Neural crest cell (in vitro differentiated cells): ENCODE data around the gene WDR20. TPM values are rescaled to one million over a fixed set of nuclear protein-coding genes. Genes with fewer than 3 reads are reported as not detected.

Experiments used
- DNase-seq: peaks from one replicate; pipeline ENCODE4 v3.0.0; 2021; ENCODE audit warnings: low read depth, mixed read lengths, low spot score
- H3K27ac Mint-ChIP-seq: one replicate; pipeline ENCODE4 v1.8.0; 2021; ENCODE audit warnings: mild to moderate bottlenecking, mixed read lengths; ENCODE audit not compliant: unreplicated experiment
- H3K27me3 Mint-ChIP-seq: 2 replicates; pipeline ENCODE4 v1.8.0; 2021; ENCODE audit warnings: low read depth, mild to moderate bottlenecking, mixed read lengths
- H3K36me3 Mint-ChIP-seq: 2 replicates; pipeline ENCODE4 v1.8.0; 2021; ENCODE audit warnings: low read depth, mild to moderate bottlenecking, mixed read lengths
- H3K4me1 Mint-ChIP-seq: 2 replicates; pipeline ENCODE4 v1.8.0; 2021; ENCODE audit warnings: mixed read lengths
- H3K4me3 Mint-ChIP-seq: one replicate; pipeline ENCODE4 v1.8.0; 2021; ENCODE audit warnings: mild to moderate bottlenecking, mixed read lengths
- H3K9me3 Mint-ChIP-seq: 2 replicates; pipeline ENCODE4 v1.8.0; 2021; ENCODE audit warnings: mixed read lengths
- CTCF ChIP-seq: fragments of 200-600 bp; sonication (generic); conservative IDR thresholded peaks from 2 replicates; pipeline ENCODE4 v1.5.0; 2021; ENCODE audit warnings: antibody characterized with exemption, mild to moderate bottlenecking
- total RNA-seq: library from RNA; stranded (reverse); gene quantifications from 2 replicates; pipeline ENCODE4 v1.2.1, GENCODE V29; 2021

WDR20 gene
- total RNA-seq, 1 donor from 2014 or later: 30.2 TPM

GRCh38 chr14:102187568-102188001 is 47.9 kb downstream of the WDR20 start:
- H3K4me1 Mint-ChIP-seq: peaks cover 54% of the 10 kb centered on the region

DNA sequence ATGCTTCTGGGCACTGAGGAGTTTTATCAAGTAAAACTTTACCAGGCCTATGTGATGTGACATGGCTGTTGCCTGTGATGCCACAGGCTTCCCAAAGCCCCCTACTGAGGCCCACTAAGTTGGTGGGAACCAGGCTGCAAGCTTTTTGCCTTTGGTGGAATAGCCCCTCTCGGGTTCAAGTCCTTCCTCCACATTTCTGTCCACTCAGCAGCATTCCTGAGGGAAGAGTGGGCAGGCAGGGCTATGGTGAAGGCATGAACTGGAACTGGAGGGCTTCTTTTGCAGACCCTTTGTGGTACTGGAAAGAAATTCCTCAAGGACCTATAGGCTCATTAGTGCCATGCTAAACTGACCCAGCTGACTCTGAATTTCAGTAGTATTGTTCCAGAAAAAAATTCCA is 48.5 kb downstream of the WDR20 start:
- Mint-ChIP-seq H3K4me1 (peaks cover 56% of the 10 kb centered on the region), H3K9me3 (no peaks in the 10 kb centered on the region), H3K4me3 (no peak overlapping the region), H3K27me3 (no peaks in the 10 kb centered on the region), H3K36me3 (no peaks in the 10 kb centered on the region), H3K27ac (no peak overlapping the region)
- no peak for DNase-seq
- TF ChIP-seq CTCF: no peak

More at GRCh38 chr14:102187568-102188001, 47.9 kb downstream of the WDR20 start:
- no peak overlapping the region for H3K4me3 Mint-ChIP-seq
- no peaks in the 10 kb centered on the region for H3K36me3 Mint-ChIP-seq
- no peaks in the 10 kb centered on the region for H3K27me3 Mint-ChIP-seq
- H3K9me3 Mint-ChIP-seq: no peaks in the 10 kb centered on the region
- DNase-seq: no peak
- H3K27ac Mint-ChIP-seq: peak overlapping the region; percentile 35
- TF ChIP-seq CTCF: no peak

DNA sequence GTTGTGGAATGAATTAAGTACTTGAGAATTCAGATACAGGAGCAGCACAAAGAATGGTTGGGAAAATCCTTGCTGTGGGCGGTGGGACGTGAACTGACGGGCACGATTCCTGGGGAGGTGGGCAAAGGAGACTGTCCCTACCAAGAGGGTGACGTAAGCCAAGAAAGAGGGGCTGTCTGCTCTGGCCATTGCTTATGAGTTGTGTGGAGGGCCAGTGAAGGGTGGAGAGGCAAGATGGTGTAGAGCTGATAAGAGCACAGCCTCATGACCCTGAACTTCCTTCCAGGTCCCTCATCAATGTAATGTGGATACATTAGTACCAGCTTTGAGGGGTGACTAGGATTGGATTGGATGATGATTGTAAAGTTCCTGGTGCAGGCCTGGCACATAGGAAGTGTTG is 50.2 kb downstream of the WDR20 start:
- no peak for TF ChIP-seq CTCF
- no peaks in the 10 kb centered on the region for H3K36me3 Mint-ChIP-seq
- H3K27ac Mint-ChIP-seq: no peak overlapping the region
- H3K27me3 Mint-ChIP-seq: no peaks in the 10 kb centered on the region
- DNase-seq: no peak
- H3K9me3 Mint-ChIP-seq: no peaks in the 10 kb centered on the region
- peaks cover 42% of the 10 kb centered on the region for H3K4me1 Mint-ChIP-seq
- no peak overlapping the region for H3K4me3 Mint-ChIP-seq

GRCh38 chr14:102192840-102193502 is 53.3 kb downstream of the WDR20 start:
- Mint-ChIP-seq H3K4me1 (peaks cover 30% of the 10 kb centered on the region), H3K36me3 (peaks cover 2% of the 10 kb centered on the region), H3K27me3 (no peaks in the 10 kb centered on the region), H3K27ac (peak overlapping the region; percentile 20), H3K9me3 (no peaks in the 10 kb centered on the region), H3K4me3 (no peak overlapping the region)
- no peak for DNase-seq
- no peak for TF ChIP-seq CTCF

DNA sequence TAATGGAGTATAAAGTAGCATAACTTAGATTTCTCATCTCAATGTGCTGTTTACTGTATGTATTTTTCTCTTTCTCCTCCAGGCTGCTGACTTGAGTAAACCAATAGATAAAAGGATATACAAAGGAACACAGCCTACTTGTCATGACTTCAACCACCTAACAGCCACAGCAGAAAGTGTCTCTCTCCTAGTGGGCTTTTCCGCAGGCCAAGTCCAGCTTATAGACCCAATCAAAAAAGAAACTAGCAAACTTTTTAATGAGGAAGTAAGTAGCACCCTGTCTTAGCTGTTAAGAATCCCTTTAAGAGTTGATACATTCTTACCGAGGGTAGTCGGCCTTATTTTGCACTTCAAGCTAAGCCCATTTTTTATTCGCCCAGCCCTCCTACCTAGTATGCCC is 55.2 kb downstream of the WDR20 start:
- no peak overlapping the region for H3K4me3 Mint-ChIP-seq
- H3K27me3 Mint-ChIP-seq: no peaks in the 10 kb centered on the region
- no peak overlapping the region for H3K27ac Mint-ChIP-seq

More for the DNA sequence above, 55.2 kb downstream of the WDR20 start:
- H3K9me3 Mint-ChIP-seq: no peaks in the 10 kb centered on the region
- H3K4me1 Mint-ChIP-seq: peaks cover 30% of the 10 kb centered on the region
- peaks cover 6% of the 10 kb centered on the region for H3K36me3 Mint-ChIP-seq
- no peak for DNase-seq
- no peak for TF ChIP-seq CTCF
